Left lung (tissue), 10 donors: ENCODE measurements around the gene RYR2. TPM values are rescaled to one million over a fixed set of nuclear protein-coding genes. Genes with fewer than 3 reads are reported as not detected.

Experiments
- ATAC-seq: fragments of 200-7000 bp; cut with Tn5 transposase; one replicate; pipeline ENCODE4 v1.9.1; 2020; ENCODE audit warnings: moderate library complexity
- DNase-seq, 4 donors: peaks; one replicate each; pipeline ENCODE4 v3.0.0-alpha.2; 2013 to 2020
- H3K27ac ChIP-seq, 2 donors: fragments of 200-600 bp; sonication (generic) in 1 of 2; one replicate each; pipeline versions ENCODE4 v1.5.0 to v1.8.0; 2020 to 2021
- H3K27me3 ChIP-seq, 2 donors: fragments of 200-600 bp; sonication (generic) in 1 of 2; one replicate each; pipeline versions ENCODE4 v1.5.0 to v1.8.0; 2020 to 2021
- H3K36me3 ChIP-seq, 2 donors: fragments of 200-600 bp; sonication (generic) in 1 of 2; one replicate each; pipeline versions ENCODE4 v1.5.0 to v1.8.0; 2020 to 2021
- H3K4me1 ChIP-seq, 2 donors: fragments of 200-600 bp; one replicate each; pipeline ENCODE4 v1.8.0; 2021
- H3K4me3 ChIP-seq, 2 donors: fragments of 200-600 bp; sonication (generic) in 1 of 2; one replicate each; pipeline versions ENCODE4 v1.5.0 to v1.8.0; 2020 to 2021; ENCODE audit warnings: mild to moderate bottlenecking in 1 of 2
- H3K9me3 ChIP-seq, 2 donors: fragments of 200-600 bp; sonication (generic) in 1 of 2; one replicate each; pipeline versions ENCODE4 v1.5.0 to v1.8.0; 2020 to 2021
- CTCF ChIP-seq, 2 donors: fragments of 200-600 bp; sonication (generic) in 1 of 2; IDR thresholded peaks; one replicate each; pipeline versions ENCODE4 v1.5.0 to v1.8.0; 2021; ENCODE audit warnings: antibody characterized with exemption in 2 of 2
- intact Hi-C, 2 donors: fragments of 100-400 bp; cut with DNase I; formaldehyde crosslinking; loops; one replicate each; pipeline versions ENCODE4 v1.11.2 to v1.14.2; 2022
- polyA plus RNA-seq, 6 donors: library from polyadenylated mRNA; unstranded; fragments of 120-200 nt; gene quantifications; one replicate each; pipeline ENCODE4 v1.2.1, GENCODE V29; 2013; ENCODE audit not compliant: insufficient read length in 6 of 6
- total RNA-seq, 2 donors: library from RNA; stranded (reverse); fragmentation: NEBNext Ultra II Directional; extraction: Animal tissue kit (Norgen Biotek cat#: 25700); gene quantifications; one replicate each; pipeline ENCODE4 v1.2.1, GENCODE V29; 2021
- donor health status: DM: no; HTN: yes; CAD: no.
- donor health status: DM: no; HTN: no; CAD: no.

Gene RYR2
- total and polyA plus RNA-seq, 8 donors, result 4.7 to 10.3 (median 7.6) TPM

- H3K4me3 ChIP-seq, result no peak overlapping the region
- DNase-seq (no peak), ATAC-seq (no peak)
- TF ChIP-seq CTCF (IDR thresholded peaks at IDR 0.05), result no peak
- H3K36me3 ChIP-seq, result no peaks in the 10 kb centered on the region
- no peaks in the 10 kb centered on the region for H3K27me3 ChIP-seq
- no peak overlapping the region for H3K27ac ChIP-seq
- no peaks in the 10 kb centered on the region for H3K9me3 ChIP-seq
- no peaks in the 10 kb centered on the region for H3K4me1 ChIP-seq
- intact Hi-C loops, result no loop called here
Observed at GRCh38 chr1:237170149-237170548, 128.2 kb downstream of the RYR2 start.

GRCh38 chr1:237171454-237172117, 129.6 kb downstream of the RYR2 start:
- Histone ChIP-seq H3K36me3 (no peaks in the 10 kb centered on the region), H3K9me3 (no peaks in the 10 kb centered on the region), H3K4me3 (no peak overlapping the region), H3K4me1 (no peaks in the 10 kb centered on the region), H3K27me3 (no peaks in the 10 kb centered on the region), H3K27ac (no peak overlapping the region)
- TF ChIP-seq CTCF (IDR thresholded peaks at IDR 0.05), result no peak
- intact Hi-C loops, result no loop called here
- no peak for DNase-seq
- ATAC-seq, result no peak

- intact Hi-C loops, result no loop called here
- H3K36me3 ChIP-seq, result no peaks in the 10 kb centered on the region
- no peak overlapping the region for H3K4me3 ChIP-seq
- ATAC-seq (no peak), DNase-seq (no peak)
- H3K27me3 ChIP-seq, result no peaks in the 10 kb centered on the region
- H3K27ac ChIP-seq, result no peak overlapping the region
- no peaks in the 10 kb centered on the region for H3K4me1 ChIP-seq
- H3K9me3 ChIP-seq, result no peaks in the 10 kb centered on the region
- TF ChIP-seq CTCF (IDR thresholded peaks at IDR 0.05), result no peak
Observed at GRCh38 chr1:237172118-237172485, 130.1 kb downstream of the RYR2 start.

- Histone ChIP-seq H3K4me3 (no peak overlapping the region), H3K27me3 (no peaks in the 10 kb centered on the region), H3K27ac (peak overlapping the region in 1 of 2 donors; percentile 37), H3K4me1 (no peaks in the 10 kb centered on the region), H3K36me3 (no peaks in the 10 kb centered on the region), H3K9me3 (no peaks in the 10 kb centered on the region)
- intact Hi-C loops, result no loop called here
- DNase-seq (no peak), ATAC-seq (no peak)
- TF ChIP-seq CTCF (IDR thresholded peaks at IDR 0.05), result no peak
Observed at GRCh38 chr1:237179503-237179902, 137.5 kb downstream of the RYR2 start.

- H3K36me3 ChIP-seq, result no peaks in the 10 kb centered on the region
- TF ChIP-seq CTCF (IDR thresholded peaks at IDR 0.05), result no peak
- H3K4me1 ChIP-seq, result no peaks in the 10 kb centered on the region
- H3K27ac ChIP-seq, result peak overlapping the region in 1 of 2 donors; percentile 37
- H3K4me3 ChIP-seq, result no peak overlapping the region
- ATAC-seq (no peak), DNase-seq (no peak)
- no peaks in the 10 kb centered on the region for H3K27me3 ChIP-seq
- no peaks in the 10 kb centered on the region for H3K9me3 ChIP-seq
- intact Hi-C loops, result no loop called here
Observed at GRCh38 chr1:237180256-237180655, 138.3 kb downstream of the RYR2 start.
